Measurements from ENCODE around the gene KCNMA1. TPM values are rescaled to one million over a fixed set of nuclear protein-coding genes. Genes with fewer than 3 reads are reported as not detected.

KCNMA1 gene
- total and polyA plus RNA-seq, 2 donors from 2014 or later: 4.2 to 8.9 TPM

DNA sequence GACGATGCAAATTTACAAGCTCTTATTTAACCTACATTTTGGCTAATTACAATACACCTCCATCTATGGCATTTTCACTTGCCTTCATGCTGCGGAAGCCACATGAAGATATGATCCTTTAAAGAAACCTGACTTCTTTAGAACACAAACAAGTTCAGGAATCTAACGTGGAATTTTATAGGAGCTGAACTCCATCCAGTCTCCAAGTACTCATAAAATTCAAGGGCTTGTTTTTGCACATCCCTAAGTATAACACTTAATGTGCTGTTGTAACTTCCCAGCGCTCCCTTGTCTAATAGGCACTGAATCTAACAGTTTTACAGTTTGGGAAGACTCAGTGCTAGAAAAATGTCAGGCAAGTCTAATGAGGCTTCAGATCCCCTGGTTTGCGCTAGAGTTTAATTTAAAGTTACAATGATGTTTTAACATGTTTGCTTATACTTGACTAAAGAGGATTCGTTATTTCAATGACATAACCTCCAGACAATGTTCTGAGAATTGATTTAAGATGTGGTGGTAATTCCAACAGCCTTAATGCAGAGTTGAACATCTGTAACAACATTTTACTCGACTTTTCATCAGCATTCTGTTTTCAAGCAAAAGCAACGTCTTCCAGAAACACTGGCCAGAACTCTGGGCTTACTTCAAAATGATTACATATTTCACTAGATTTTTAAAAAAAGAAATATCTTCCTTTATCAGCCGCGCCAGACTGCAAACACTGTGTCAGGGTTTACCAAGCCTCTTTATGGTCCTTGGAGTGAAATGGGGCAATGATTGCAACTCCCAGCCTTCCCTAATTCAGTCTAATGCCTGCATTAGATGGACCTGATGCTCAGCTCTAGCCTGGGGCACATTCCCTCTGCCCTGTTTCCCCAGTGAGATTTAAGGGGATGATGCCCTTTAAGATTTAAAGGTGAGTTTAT is 664.3 kb downstream of the KCNMA1 start:
- Histone ChIP-seq H3K9ac (ENCODE audit: low read length in 3 of 3) (no peak overlapping the region), H3K9me3 (ENCODE audit: control insufficient read depth in 2 of 3, insufficient read depth in 1 of 3, low read length in 3 of 3) (no peaks in the 10 kb centered on the region), H3K36me3 (ENCODE audit: control insufficient read depth in 2 of 3, insufficient read depth in 3 of 3, low read length in 3 of 3) (no peaks in the 10 kb centered on the region), H3K4me1 (ENCODE audit: control insufficient read depth in 2 of 3, insufficient read depth in 2 of 3, low read depth in 1 of 3, low read length in 3 of 3) (no peaks in the 10 kb centered on the region), H3K27ac (ENCODE audit: low read depth in 2 of 2, low read length in 2 of 2) (no peak overlapping the region), H3K27me3 (ENCODE audit: control insufficient read depth, insufficient read depth, low read length) (no peaks in the 10 kb centered on the region), H3K4me3 (ENCODE audit: low read length in 3 of 3) (no peak overlapping the region)
- FAIRE-seq (no peak), DNase-seq (peak in 1 of 5 donors; percentile 59)
- intact Hi-C loops (cut with DNase I): no loop called here
- TF ChIP-seq, protein P1, sequence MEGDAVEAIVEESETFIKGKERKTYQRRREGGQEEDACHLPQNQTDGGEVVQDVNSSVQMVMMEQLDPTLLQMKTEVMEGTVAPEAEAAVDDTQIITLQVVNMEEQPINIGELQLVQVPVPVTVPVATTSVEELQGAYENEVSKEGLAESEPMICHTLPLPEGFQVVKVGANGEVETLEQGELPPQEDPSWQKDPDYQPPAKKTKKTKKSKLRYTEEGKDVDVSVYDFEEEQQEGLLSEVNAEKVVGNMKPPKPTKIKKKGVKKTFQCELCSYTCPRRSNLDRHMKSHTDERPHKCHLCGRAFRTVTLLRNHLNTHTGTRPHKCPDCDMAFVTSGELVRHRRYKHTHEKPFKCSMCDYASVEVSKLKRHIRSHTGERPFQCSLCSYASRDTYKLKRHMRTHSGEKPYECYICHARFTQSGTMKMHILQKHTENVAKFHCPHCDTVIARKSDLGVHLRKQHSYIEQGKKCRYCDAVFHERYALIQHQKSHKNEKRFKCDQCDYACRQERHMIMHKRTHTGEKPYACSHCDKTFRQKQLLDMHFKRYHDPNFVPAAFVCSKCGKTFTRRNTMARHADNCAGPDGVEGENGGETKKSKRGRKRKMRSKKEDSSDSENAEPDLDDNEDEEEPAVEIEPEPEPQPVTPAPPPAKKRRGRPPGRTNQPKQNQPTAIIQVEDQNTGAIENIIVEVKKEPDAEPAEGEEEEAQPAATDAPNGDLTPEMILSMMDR (IDR thresholded peaks at IDR 0.05; ENCODE audit: borderline replicate concordance, extremely low read depth, insufficient read depth): no peak

DNA sequence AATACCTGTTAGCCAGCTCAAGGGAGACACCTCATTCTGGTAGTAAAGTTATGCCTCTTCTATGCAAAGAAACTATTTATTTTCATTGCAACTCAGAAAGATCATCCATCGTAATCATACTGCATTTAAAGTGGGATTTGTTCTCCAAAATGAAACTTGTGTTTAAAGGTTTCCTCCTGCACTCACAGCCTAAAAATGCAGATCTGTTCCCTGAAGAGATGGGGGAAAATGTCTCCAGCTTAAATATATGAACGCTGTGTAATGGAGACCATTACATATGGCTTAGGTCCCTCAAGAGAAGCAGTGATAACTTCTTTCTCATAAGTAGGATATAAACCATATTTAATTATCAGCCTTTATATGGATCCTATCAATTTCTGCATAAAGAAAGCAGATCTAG is 665.1 kb downstream of the KCNMA1 start:
- no peak for FAIRE-seq
- H3K4me3 ChIP-seq (ENCODE audit: low read length in 3 of 3): no peak overlapping the region
- DNase-seq: no peak
- H3K9ac ChIP-seq (ENCODE audit: low read length in 3 of 3): no peak overlapping the region
- no peaks in the 10 kb centered on the region for H3K9me3 ChIP-seq (ENCODE audit: control insufficient read depth in 2 of 3, insufficient read depth in 1 of 3, low read length in 3 of 3)
- H3K4me1 ChIP-seq (ENCODE audit: control insufficient read depth in 2 of 3, insufficient read depth in 2 of 3, low read depth in 1 of 3, low read length in 3 of 3): no peaks in the 10 kb centered on the region
- H3K27ac ChIP-seq (ENCODE audit: low read depth in 2 of 2, low read length in 2 of 2): no peak overlapping the region
- H3K36me3 ChIP-seq (ENCODE audit: control insufficient read depth in 2 of 3, insufficient read depth in 3 of 3, low read length in 3 of 3): no peaks in the 10 kb centered on the region
- no peaks in the 10 kb centered on the region for H3K27me3 ChIP-seq (ENCODE audit: control insufficient read depth, insufficient read depth, low read length)
- TF ChIP-seq, protein P1 (IDR thresholded peaks at IDR 0.05; ENCODE audit: borderline replicate concordance, extremely low read depth, insufficient read depth): no peak
- intact Hi-C loops (cut with DNase I): no loop called here

DNA sequence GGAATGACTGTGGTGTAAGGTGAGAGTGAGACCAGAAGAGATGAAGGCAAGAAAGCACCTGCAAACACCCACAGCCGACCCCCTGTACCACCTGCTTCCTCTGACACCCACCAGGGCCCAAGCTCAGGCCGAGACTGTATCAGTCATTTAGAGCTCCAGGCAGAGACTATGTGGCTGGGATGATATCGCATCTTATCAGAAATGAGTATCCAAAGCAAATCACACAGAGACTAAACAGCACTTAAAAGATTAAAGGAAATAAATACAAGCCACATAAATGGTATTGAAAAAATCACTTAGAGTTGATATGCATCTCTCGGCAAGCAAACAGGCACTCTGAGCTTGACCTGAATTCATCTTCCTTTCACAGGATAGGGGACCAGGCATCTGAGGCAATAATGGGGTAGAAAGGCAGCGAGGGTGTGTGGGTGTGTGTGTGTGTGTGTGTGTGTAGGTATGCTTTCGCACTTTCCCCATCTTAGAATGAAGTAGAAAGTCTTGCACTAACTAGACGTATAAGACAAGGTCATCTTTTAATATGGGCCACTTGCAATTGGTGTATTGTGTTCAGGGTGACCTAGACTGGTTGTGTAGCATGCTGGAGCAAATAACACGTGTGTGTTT is 665.9 kb downstream of the KCNMA1 start:
- H3K9me3 ChIP-seq (ENCODE audit: control insufficient read depth in 2 of 3, insufficient read depth in 1 of 3, low read length in 3 of 3): no peaks in the 10 kb centered on the region
- H3K4me1 ChIP-seq (ENCODE audit: control insufficient read depth in 2 of 3, insufficient read depth in 2 of 3, low read depth in 1 of 3, low read length in 3 of 3): no peaks in the 10 kb centered on the region
- H3K4me3 ChIP-seq (ENCODE audit: low read length in 3 of 3): no peak overlapping the region
- no peak for FAIRE-seq
- H3K27me3 ChIP-seq (ENCODE audit: control insufficient read depth, insufficient read depth, low read length): no peaks in the 10 kb centered on the region
- TF ChIP-seq, protein P1 (IDR thresholded peaks at IDR 0.05; ENCODE audit: borderline replicate concordance, extremely low read depth, insufficient read depth): no peak
- intact Hi-C loops (cut with DNase I): no loop called here
- H3K27ac ChIP-seq (ENCODE audit: low read depth in 2 of 2, low read length in 2 of 2): no peak overlapping the region
- H3K9ac ChIP-seq (ENCODE audit: low read length in 3 of 3): no peak overlapping the region
- no peak for DNase-seq
- no peaks in the 10 kb centered on the region for H3K36me3 ChIP-seq (ENCODE audit: control insufficient read depth in 2 of 3, insufficient read depth in 3 of 3, low read length in 3 of 3)

All from kidney (tissue), 14 donors.